Neural cell (in vitro differentiated cells): Measurements from ENCODE around the gene FHL2.

Experiments used
- CTCF ChIP-seq: fragments of 450-650 bp; IDR thresholded peaks from 2 replicates; pipeline ENCODE4 v1.5.1; 2014; ENCODE audit warnings: antibody characterized with exemption, mild to moderate bottlenecking, moderate library complexity; ENCODE audit not compliant: poor library complexity, severe bottlenecking
- EP300 ChIP-seq: fragments of 450-650 bp; conservative IDR thresholded peaks from 2 replicates; pipeline ENCODE4 v1.6.1; 2014; ENCODE audit warnings: antibody characterized with exemption, mild to moderate bottlenecking, moderate library complexity; ENCODE audit not compliant: poor library complexity, severe bottlenecking
- EZH2 ChIP-seq: fragments of 200-600, 300-800 bp; shearing (Covaris generic), sonication (generic); IDR thresholded peaks from 2 replicates; pipeline ENCODE4 v1.6.1; 2014; ENCODE audit warnings: antibody characterized with exemption, low read length, borderline replicate concordance, mild to moderate bottlenecking; ENCODE audit not compliant: insufficient read depth, poor library complexity, severe bottlenecking
- MXI1 ChIP-seq: fragments of 450-650 bp; conservative IDR thresholded peaks from 2 replicates; pipeline ENCODE4 v1.6.1; 2014; ENCODE audit warnings: antibody characterized with exemption, mild to moderate bottlenecking; ENCODE audit not compliant: poor library complexity, severe bottlenecking
- POLR2AphosphoS5 ChIP-seq: IDR thresholded peaks from 2 replicates; pipeline ENCODE4 v1.6.1; 2012
- RAD21 ChIP-seq: fragments of 450-650 bp; conservative IDR thresholded peaks from 2 replicates; pipeline ENCODE4 v1.6.1; 2014; ENCODE audit warnings: antibody characterized with exemption, mild to moderate bottlenecking, moderate library complexity
- REST ChIP-seq: IDR thresholded peaks from 2 replicates; pipeline ENCODE4 v1.6.1; 2012; ENCODE audit warnings: borderline replicate concordance
- SMC3 ChIP-seq: fragments of 450-650 bp; conservative IDR thresholded peaks from 2 replicates; pipeline ENCODE4 v1.6.1; 2014; ENCODE audit warnings: antibody characterized with exemption, mild to moderate bottlenecking, moderate library complexity; ENCODE audit not compliant: poor library complexity
- TAF1 ChIP-seq: IDR thresholded peaks from 2 replicates; pipeline ENCODE4 v1.6.1; 2012; ENCODE audit warnings: low read depth

DNA sequence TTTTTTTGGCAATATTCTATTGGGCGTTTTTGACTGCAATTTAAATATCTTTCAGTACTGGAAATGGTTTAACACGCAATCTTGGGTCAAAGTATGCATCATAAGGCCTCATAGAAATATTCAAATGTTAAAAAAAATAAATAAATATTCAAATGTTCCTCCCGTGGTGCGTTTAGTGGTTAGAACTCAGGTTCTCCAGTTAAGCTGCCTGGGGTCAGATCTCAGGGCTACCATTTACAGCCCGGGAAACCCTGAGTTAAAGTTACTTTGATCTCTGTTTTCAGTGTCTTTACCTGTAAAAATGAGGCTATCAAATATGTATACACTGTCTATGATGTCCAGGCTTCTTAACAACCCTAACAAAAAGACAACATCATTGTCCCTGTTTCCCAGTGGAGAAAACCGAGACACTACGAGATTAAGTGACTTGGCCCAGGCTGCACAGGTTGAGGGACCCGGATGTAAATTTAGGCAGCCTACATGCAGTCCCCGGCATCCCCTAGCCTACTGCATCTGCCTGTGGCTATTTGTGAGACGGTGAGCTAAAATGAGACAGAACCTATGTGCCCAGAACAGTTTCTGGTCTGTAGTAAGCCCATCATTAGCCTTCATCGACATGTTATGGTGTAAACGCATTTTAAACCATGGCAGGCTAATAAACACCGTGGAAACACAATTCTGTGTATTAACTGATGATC, 1.7 kb downstream of the FHL2 start:
- TF ChIP-seq CTCF (no peak), TAF1 (no peak), REST (no peak), EZH2 (no peak), EP300 (no peak), MXI1 (no peak), POLR2AphosphoS5 (no peak), RAD21 (no peak), SMC3 (no peak)
